HUDEP-2 (cell line): ENCODE results near the gene DGKI.

ENCODE experiments used
- DNase-seq, 76 experiments: peaks; one replicate each; lab custom pipeline; 2025; ENCODE audit not compliant: unreplicated experiment in 76 of 76; lab: John Stamatoyannopoulos, UW

DGKI gene

DNA sequence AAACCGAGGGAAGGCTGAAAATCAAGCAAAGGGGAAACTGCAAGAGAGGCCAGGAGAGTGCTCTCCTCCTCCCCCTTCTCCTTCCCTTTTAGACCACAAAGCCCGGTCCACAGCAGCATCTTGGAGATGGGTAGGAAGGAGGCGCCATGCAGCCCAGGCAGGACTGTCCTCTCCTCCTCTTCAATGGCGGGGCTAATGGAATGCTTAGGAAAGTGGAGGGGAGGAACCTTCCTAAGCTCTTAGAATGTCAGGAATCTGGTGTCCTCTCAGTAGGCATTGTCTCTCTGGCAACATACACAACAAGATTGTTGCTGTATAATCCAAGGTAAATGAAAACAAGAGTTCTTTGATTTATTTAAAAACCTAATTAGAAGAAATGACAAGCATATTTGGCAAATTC is 185.1 kb downstream of the DGKI start:
- DNase-seq, result no peak

DNA sequence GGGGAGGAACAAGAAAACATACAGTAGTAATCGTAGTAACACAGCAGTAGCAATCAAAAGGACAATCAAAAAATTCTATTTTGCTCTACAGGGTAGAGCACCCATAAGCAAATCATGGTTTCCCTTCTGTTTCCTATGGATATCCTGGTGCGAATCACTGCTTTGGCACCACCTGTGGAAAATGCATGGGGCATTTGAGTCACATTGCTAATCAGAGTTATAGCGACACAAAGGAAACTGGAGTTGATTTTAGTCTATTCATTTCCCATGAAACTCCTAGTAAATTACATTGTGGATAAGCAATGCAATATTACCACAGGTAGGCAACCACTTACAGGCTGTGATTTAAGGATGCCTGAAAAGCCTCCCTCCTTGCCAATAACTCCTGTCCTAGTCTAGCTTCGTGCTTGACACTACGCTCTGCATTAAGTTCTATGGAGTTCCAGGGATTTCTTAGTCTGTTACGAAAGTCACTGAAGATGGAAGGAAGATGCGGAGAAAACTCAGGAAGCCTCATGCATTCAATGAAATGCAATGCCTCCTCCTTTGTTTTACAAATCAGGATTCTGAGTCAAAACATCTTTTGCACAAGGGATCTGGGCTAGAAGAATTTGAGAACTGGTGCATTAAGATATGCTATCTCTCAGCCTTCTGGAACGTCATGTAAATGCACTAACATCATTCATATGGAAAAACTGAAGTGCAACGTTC is 188.4 kb downstream of the DGKI start:
- no peak for DNase-seq

DNA sequence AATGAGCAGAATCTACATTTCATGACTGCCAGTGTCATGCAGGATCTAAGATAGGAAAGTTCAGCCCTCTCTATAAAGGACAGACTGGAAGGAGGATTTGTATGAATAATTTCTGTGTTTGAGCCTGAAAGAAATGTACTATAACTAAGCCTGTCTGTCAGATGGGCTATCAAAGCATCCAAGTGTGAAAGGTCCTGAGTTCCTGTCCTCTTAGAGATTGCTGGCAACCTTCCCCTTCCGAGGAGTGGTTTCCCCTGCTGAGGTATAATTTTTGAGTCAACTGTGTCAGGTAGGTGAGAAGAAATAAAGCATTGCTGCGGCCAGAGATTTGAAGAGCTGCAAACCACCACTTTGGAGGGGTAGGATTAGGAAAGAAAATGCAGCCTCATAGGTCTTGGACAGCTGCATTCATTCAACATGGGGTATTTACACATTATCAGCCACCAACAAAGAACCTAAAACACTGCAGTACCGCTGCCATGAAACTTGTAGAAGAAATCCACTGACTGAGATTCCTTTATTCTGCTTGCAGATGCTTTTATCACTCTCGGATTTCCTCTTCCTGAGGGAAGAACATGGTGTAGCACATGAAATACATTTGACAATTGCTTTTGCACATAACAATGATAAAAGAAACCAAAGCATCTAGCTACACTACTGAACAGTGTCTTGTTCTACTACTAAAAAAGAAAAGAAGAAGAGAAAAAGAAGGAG is 189.1 kb downstream of the DGKI start:
- DNase-seq, result no peak

DNA sequence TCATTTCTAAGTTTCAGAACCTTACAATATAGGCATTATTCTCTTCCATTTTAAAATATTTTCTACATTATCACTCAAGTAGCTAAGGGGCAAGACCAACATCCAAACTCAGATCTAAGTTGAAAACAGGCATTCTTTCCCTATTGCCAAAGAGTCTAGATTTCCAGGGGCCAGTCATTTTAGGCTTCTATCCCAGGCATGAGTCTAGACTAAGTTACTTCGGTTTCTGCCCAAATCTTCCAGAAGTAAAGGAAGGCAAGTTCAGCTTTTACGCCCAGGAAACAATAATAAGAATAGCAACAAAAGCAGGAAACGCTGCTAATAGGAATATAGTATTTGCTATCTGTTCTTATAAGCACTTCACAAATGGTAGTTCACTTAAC is 189.9 kb downstream of the DGKI start:
- DNase-seq, result no peak

DNA sequence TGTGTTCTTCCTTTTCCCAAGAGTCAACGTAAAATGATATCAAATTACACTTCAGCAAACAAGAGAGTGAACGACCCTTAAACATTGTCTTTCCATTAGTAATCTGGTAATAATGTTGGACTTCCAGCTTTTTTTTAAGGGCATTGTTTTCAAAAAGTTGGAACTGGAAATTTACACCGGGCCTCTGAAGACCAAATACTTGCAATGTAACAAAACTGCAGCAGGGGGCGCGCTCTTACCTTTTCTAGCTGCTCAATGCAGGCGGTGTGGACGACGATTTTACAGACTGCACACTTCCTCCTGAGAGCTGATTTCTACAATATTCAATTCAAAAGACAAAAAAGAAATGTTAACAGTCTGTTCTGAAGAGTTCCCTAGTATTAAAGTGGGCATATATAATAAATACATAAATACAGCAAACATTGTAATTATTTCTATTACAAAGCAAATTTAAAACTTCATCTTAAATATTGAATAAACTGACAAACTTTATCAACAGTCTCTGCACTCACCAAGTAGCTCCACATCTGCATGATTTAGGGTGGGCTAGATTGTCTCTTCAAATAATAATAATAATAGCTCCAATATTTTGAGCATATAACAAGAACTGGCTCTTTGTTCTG is 190.4 kb downstream of the DGKI start:
- peak in 55 of 76 experiments; percentile 1 to 65 (median 27) for DNase-seq

DNA sequence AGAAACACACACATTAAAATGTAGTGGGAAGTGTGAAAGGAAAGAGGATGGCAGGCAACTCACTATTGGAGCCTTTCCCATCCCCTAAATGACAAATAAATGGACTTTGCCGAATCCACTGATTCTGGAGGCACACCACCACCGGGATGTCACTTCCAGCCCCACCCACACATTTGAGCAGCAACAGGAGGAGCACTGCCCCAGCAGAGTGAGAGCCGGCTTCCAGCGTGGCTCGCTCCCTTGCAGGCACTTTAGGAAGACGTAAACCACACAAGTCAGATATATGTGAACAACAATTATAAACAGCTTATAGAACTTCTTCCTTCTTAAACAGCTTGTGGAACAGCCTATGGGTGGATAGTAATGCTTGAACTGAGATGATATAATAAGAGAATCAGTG is 191.0 kb downstream of the DGKI start:
- DNase-seq, result no peak

DNA sequence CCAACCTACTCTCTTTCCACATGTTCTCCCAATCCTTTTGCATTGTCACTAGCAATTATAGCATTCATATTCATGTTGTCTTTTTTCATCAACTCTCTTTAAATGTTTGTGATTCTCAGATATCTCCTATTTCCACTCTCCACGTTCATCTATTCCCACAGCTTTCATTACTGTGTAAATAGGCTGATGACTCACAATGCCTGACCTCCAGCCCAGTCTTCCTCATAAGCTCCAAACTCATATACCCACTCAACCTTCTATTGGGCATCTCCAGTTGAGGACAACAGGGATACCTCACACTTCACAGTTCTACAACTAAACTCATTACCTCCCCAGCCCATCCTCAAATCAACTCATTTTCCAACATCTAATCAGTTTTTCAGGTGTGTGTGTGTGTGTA is 194.1 kb downstream of the DGKI start:
- DNase-seq, result no peak

DNA sequence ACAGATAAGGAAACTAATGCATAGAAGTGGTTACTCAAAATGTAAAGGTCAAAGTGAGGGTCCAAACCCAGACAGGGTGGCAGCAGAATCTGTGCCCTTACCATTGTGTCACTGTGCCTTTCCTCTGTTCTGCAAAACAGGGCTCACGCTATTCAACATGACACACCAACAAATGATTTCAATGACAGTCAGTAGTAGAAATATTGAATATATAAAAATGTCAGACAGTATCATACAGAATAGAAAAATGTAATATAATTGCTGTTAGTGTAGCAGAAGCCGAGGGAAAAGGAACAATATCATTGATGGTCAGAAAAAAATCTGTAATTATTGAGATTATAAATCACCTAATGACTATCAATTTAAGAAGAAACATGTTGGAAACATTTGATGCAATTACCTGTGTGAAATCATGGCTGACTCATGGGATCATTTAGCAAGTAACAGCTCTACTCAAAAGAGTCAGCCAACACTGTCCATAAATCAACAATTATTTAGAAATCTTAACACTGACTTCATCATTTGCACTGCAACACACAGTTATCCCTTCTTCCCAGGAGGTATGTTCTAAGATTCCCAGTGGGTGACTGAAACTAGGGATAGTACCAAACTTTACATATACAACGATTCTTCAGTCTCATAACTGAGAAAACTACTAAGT is 198.7 kb downstream of the DGKI start:
- no peak for DNase-seq

DNA sequence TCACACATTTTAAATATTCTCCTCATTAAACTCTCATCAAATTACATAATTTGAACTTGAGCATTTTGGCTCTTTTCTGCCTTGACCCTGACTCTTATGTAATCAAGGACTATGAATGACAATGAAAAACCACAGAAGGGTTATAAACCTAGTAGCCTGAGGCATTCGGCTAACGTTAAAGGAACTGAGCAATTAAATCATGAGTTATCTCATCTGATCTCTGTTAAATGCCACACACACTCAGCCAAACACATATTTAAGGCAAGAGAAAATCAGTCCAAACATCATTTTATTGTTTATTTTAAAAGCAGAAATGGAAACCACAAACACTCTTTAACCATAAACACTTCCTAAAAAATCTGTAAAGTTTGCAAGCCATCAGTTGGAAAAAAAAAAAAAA is 204.3 kb downstream of the DGKI start:
- DNase-seq, result no peak

DNA sequence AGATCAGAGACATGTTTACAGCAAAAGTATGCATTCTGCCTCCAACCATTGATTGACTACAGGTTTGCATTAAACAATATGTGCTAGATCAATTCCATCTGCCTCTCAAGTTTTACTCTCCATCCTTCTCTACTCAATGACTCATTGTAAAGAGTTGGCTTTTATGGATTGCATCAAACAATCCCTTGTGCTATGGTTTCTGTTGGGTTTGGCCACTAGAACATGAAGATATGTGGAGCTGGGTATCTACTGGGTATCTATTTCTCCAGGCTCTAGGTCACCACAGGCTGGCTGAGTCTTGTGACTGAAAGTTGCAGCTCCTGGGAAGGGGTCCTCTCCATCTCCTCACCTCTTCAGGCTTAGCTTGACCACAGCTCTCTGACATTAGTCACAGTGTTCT is 204.7 kb downstream of the DGKI start:
- no peak for DNase-seq

DNA sequence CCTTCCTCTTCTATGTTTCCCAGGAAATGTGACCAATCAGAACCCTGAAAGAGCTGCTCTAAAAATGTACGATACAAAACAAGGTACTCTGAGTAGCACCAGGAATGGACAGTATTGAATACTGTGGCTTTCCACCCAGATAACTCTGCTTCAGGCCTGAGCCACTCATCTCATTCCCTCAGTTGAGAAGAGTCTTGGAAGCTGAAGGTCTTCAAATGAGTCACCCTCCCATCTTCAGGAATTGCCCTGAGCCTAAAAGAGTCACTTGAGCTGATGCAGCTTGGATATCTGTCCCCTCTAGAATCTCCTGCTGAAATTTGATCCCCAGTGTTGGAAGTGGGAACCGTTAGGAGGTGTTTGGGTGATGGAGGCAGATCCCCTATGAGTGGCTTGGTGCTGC is 210.4 kb downstream of the DGKI start:
- DNase-seq, result no peak

DNA sequence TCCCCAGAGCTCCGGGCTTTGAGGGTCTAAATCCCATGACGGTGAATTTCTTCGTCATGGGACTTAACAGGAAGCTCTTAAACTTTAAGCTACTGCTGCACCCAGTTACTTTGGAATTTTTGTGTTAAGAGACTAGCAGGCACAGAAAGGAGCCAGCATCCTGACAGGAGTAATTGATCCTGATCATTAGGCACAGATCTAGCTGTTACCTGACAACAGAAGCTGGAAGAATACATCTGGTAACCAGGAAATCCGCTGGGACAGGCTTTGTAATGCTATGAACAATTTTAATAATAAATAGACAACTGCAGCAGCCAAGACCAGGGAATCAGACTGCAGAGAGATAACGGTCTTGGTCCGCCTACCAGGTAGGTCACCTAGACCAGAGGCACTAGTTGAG is 210.9 kb downstream of the DGKI start:
- DNase-seq, result no peak

DNA sequence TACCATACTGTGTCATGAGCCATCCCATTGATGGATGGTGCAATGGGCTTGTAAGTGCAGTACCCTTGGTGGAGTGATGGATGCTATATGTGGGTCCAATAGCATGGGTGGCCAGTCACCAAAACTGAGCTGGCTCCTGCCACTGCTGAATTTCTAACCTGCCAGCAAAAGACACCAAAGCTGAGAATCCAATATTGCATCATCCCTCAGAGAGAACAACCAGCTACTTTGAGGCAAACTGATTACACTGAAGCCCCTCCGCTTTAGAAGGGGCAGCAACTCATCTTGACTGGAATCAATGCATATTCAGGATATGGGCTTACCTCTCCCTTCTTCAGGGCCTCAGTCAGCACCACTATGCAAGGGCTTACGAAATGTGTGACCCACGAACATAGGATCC is 211.6 kb downstream of the DGKI start:
- DNase-seq, result no peak

DNA sequence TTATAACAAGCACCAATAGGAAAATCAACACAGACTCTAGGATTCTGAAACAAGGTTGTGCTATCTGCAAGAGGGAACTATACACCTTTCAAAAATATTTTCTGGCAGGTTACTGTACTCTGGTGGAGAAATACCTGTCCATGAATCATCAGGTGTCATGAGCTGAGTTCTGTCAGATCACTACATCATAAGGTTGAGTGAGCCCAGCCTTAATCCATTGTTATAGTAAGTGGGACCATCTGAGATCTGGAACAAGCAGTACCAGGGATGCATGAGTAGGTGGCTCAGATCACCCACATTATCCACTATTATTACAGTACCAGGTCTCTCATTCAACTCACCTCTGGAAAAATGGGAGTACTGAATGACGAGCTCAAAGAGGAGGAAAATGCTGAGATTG is 212.4 kb downstream of the DGKI start:
- DNase-seq, result no peak

DNA sequence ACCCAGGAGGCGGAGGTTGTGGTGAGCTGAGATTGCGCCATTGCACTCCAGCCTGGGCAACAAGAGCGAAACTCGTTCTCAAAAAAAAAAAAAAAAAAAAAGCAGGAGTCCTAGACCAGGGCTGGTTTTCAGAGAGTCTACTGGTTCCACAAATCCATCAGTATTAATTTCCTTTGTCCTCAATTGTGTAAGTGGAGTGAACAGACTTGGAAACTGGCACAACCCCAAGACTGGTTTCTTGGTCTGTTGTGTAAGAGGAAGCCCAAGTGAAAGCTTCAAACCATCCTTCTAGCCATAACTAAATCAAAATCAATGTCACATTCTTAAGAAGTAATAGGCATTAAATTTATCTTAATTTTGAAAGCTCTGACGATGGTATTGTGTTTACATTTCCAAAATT is 213.6 kb downstream of the DGKI start:
- no peak for DNase-seq

DNA sequence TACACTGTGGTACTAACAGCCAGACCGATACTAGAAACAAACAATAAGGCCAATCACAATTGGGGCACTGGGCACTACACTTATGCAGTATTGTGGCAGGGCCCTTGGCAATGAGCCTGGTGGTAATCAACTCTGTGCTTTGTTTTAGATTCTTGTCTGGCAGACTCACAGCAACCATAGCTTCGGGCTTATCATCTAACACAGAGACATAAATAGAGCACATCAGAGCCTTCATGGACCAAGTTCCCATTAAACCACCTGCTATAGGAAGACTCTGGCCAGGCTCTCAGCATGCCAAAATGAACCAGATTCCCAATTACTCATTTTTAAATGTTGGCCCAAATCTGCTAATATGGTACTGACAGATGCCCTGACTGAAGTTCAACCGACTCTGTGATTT is 218.6 kb downstream of the DGKI start:
- DNase-seq, result no peak

DNA sequence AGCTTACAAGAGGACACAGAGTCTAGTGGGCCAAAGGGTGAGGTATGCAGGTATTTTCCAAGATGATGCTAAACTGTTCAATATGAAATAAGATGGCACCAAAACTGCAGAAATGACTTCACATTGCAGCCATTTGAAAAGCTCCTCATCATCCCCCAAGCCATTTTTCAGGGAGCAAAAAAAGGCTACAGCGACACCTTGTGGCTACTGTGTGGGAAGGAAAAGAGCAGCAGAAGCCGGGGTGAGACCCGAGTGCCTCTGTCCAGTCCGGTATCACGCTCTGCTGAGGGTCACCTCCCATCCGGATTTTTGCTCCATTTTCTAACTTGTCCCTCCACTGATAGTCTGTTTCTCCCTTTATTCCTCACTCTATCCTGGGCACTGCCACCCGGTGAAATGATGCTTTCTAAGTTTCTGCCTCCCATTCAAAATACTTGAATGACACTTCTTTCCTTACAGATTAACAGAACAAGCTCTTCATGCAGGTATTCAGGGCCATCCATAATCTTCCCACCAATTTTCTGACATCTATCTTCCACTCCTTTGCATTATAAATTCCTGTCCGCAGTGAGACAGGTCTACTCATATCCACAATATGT is 220.2 kb downstream of the DGKI start:
- peak in 44 of 76 experiments; percentile 1 to 56 (median 14) for DNase-seq

DNA sequence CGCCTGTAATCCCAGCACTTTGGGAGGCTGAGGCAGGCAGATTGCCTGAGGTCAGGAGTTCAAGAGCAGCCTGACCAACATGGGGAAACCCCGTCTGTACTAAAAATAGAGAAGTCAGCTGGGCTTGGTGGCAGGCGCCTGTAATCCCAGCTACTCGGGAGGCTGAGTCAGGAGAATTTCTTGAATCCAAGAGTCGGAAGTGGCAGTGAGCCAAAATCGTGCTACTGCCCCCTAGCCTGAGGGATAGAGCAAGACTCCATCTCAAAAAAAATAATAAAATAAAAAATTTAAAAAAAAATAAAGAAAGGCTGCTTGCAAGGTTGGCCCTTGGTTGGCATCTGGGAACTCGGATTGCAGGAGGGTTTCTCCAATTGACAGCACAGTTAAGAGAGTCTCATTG is 221.6 kb downstream of the DGKI start:
- DNase-seq, result peak in 2 of 76 experiments; percentile 1 to 2

DNA sequence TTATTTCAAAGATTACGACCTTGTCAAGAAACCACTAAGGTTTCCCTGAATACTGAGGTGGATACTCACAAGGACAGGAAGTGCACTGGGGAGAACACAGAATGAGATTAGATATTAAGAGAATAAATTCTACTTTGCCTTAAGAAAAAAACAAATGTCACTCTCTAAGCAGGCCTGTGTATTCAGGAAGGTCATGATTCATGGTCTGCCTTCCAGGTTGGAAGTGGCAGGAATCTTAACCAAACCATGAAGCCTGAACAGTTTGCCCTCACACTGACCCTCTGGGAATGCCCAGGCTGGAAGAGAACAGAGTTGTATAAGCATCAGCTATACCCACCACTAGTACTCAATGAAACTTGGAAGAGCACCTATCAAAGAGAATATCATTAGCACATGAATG is 227.6 kb downstream of the DGKI start:
- no peak for DNase-seq

DNA sequence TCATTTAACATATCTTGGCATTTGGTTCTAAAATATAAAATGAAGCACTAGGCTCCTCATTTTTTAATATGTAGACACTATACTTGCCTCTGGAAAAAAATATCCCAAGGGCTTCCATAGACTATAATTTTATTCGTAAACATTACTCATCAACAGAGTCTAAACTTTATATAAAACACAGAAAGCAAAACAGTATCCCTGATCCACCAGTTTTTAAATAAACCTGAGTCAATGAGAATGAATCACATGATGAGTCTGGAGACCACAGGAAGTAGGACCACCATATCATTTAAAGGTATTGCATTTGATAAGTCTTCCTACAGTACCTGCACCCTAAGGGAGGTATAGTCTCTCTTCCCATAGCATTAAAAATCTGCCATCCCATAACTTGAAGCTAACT is 228.0 kb downstream of the DGKI start:
- no peak for DNase-seq

DNA sequence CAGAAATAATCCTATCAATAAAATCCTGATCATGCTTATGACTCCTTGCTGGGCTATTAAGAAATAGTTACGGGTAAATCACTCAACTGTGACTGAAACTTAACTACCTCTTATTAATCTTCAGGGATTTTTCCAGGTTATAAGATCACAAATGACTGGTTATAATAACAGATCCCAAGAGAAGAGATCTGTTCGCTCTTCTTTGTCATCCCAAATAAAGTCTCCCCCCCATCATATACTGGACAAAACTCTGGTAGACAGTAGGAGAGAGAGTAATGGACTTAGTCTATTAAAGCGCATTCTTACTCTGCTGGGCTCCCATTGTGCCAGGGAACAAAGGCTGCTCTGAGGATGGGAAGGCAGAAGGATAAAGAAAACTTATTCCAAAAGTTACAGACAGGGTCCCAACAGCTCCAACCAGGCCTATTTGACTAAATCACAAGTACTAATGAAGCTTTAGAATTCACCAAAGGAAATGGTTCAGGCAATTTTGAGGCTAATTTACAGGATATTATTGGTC is 233.7 kb downstream of the DGKI start:
- no peak for DNase-seq
